Breast epithelium (tissue), 4 donors: Measurements from ENCODE around the gene GABPA. TPM values are rescaled to one million over a fixed set of nuclear protein-coding genes. Genes with fewer than 3 reads are reported as not detected.
A peak's percentile ranks its signal among the peaks of the same experiment; 100 is the strongest.
"Not testable (repeated sequence)": the region's sequence is repeated elsewhere in the genome, so short reads cannot be mapped to it uniquely, and the experiment has no call there.

Experiments
- DNase-seq, 2 donors: peaks; one replicate each; pipeline ENCODE4 v3.0.0-alpha.2; 2019; ENCODE audit warnings: low spot score in 2 of 2
- H3K27ac ChIP-seq, 2 donors: fragments of 200-600 bp; sonication (generic) in 1 of 2; one replicate each; pipeline ENCODE4 v1.5.1; 2016 to 2019; ENCODE audit warnings: mild to moderate bottlenecking in 1 of 2
- H3K27me3 ChIP-seq, 2 donors: fragments of 200-600 bp; sonication (generic) in 1 of 2; one replicate each; pipeline versions ENCODE4 v1.5.1 to v1.6.0; 2017 to 2019; ENCODE audit warnings: control low read depth in 1 of 2, mild to moderate bottlenecking in 1 of 2
- H3K36me3 ChIP-seq: fragments of 200-600 bp; one replicate; pipeline ENCODE4 v1.5.1; 2019
- H3K4me1 ChIP-seq, 2 donors: fragments of 200-600 bp; sonication (generic); one replicate each; pipeline ENCODE4 v1.5.1; 2016 to 2019; ENCODE audit warnings: control low read depth in 1 of 2
- H3K4me3 ChIP-seq, 3 donors: fragments of 200-600 bp; sonication (generic); 1 replicate in 2 of 3; 2 replicates in 1 of 3; pipeline ENCODE4 v1.5.1; 2016 to 2019; ENCODE audit warnings: mild to moderate bottlenecking in 3 of 3, moderate library complexity in 2 of 3
- H3K9me3 ChIP-seq, 2 donors: fragments of 200-600 bp; sonication (generic) in 1 of 2; one replicate each; pipeline ENCODE4 v1.5.1; 2016 to 2019; ENCODE audit warnings: control low read depth in 1 of 2
- CTCF ChIP-seq, 3 donors: fragments of 450-650 bp; IDR thresholded peaks; one replicate each; pipeline ENCODE4 v1.5.1; 2016 to 2017; ENCODE audit warnings: antibody characterized with exemption in 3 of 3, mild to moderate bottlenecking in 3 of 3, moderate library complexity in 3 of 3
- POLR2A ChIP-seq: fragments of 450-650 bp; IDR thresholded peaks from one replicate; pipeline ENCODE4 v1.6.1; 2016; ENCODE audit warnings: antibody characterized with exemption, mild to moderate bottlenecking, moderate library complexity
- POLR2AphosphoS5 ChIP-seq, 3 donors: sonication (generic); formaldehyde crosslinking; IDR thresholded peaks; one replicate each; pipeline ENCODE4 v1.6.1; 2017; ENCODE audit warnings: antibody characterized with exemption in 3 of 3
- intact Hi-C: fragments of 100-400 bp; cut with DNase I; formaldehyde crosslinking; loops from one replicate; pipeline ENCODE4 v1.15.1; 2023; ENCODE audit warnings: low total_unique reads
- total RNA-seq, 3 donors: library from RNA; depleted of rRNA; stranded (reverse); fragments of >200 nt; gene quantifications; one replicate each; pipeline ENCODE4 v1.1.0, GENCODE V29; 2016

The GABPA gene
- total RNA-seq, 3 donors from 2014 or later, result 25.8 to 35.3 (median 28.8) TPM

GRCh38 chr21:25709684-25710265 is 25.0 kb upstream of the GABPA start:
- Histone ChIP-seq H3K27ac (no peak overlapping the region), H3K27me3 (no peaks in the 10 kb centered on the region), H3K9me3 (no peaks in the 10 kb centered on the region), H3K4me1 (no peaks in the 10 kb centered on the region), H3K36me3 (peaks cover 5% of the 10 kb centered on the region), H3K4me3 (no peak overlapping the region)
- intact Hi-C loops, result loop anchor here (10.0 kb wide), 1 partner anchor 105 kb away; the partner anchor contains the start of gene MRPL39
- TF ChIP-seq CTCF (IDR thresholded peaks at IDR 0.05) (no peak), POLR2A (no peak), POLR2AphosphoS5 (IDR thresholded peaks at IDR 0.05) (no peak)
- no peak for DNase-seq

- Histone ChIP-seq H3K36me3 (peaks cover 5% of the 10 kb centered on the region), H3K4me1 (no peaks in the 10 kb centered on the region), H3K27ac (no peak overlapping the region), H3K9me3 (no peaks in the 10 kb centered on the region), H3K4me3 (no peak overlapping the region), H3K27me3 (no peaks in the 10 kb centered on the region)
- intact Hi-C loops, result no loop called here
- TF ChIP-seq POLR2AphosphoS5 (IDR thresholded peaks at IDR 0.05) (no peak), CTCF (IDR thresholded peaks at IDR 0.05) (no peak), POLR2A (no peak)
- no peak for DNase-seq
These were observed 24.2 kb upstream of the GABPA start for GRCh38 chr21:25710550-25710949.

GRCh38 chr21:25714066-25714465 is 20.7 kb upstream of the GABPA start:
- H3K4me1 ChIP-seq, DNase-seq, H3K27me3 ChIP-seq, H3K9me3 ChIP-seq, H3K4me3 ChIP-seq, intact Hi-C loops, H3K27ac ChIP-seq, H3K36me3 ChIP-seq: not testable (repeated sequence)

- Histone ChIP-seq H3K27me3 (no peaks in the 10 kb centered on the region), H3K9me3 (no peaks in the 10 kb centered on the region), H3K27ac (peak overlapping the region in 1 of 2 donors; percentile 8), H3K36me3 (no peaks in the 10 kb centered on the region), H3K4me1 (no peaks in the 10 kb centered on the region), H3K4me3 (no peak overlapping the region)
- DNase-seq, result no peak
- intact Hi-C loops, result no loop called here
- no peak for TF ChIP-seq POLR2A
These were observed 17.2 kb upstream of the GABPA start for GRCh38 chr21:25717491-25718147.

- no peak for DNase-seq
- no peaks in the 10 kb centered on the region for H3K4me1 ChIP-seq
- intact Hi-C loops, result no loop called here
- H3K9me3 ChIP-seq, result no peaks in the 10 kb centered on the region
- no peaks in the 10 kb centered on the region for H3K27me3 ChIP-seq
- H3K4me3 ChIP-seq, result no peak overlapping the region
- no peak overlapping the region for H3K27ac ChIP-seq
- no peak for TF ChIP-seq POLR2AphosphoS5 (IDR thresholded peaks at IDR 0.05)
- TF ChIP-seq CTCF (IDR thresholded peaks at IDR 0.05), result no peak
- no peak for TF ChIP-seq POLR2A
- H3K36me3 ChIP-seq, result no peaks in the 10 kb centered on the region
These were observed 12.8 kb upstream of the GABPA start for GRCh38 chr21:25721987-25722386.

GRCh38 chr21:25722631-25723030 is 12.1 kb upstream of the GABPA start:
- Histone ChIP-seq H3K9me3 (no peaks in the 10 kb centered on the region), H3K27ac (no peak overlapping the region), H3K27me3 (no peaks in the 10 kb centered on the region), H3K36me3 (no peaks in the 10 kb centered on the region), H3K4me3 (no peak overlapping the region), H3K4me1 (no peaks in the 10 kb centered on the region)
- DNase-seq, result no peak
- no peak for TF ChIP-seq POLR2A
- TF ChIP-seq POLR2AphosphoS5 (IDR thresholded peaks at IDR 0.05), result no peak
- no peak for TF ChIP-seq CTCF (IDR thresholded peaks at IDR 0.05)
- intact Hi-C loops, result no loop called here
